IPS-20b (cell line): ENCODE measurements around the gene KIT.

Experiments used
- H3K27ac ChIP-seq: one replicate; pipeline ENCODE4 v1.5.1; 2013; ENCODE audit warnings: low read length
- H3K27me3 ChIP-seq: 2 replicates; pipeline ENCODE4 v1.6.1; 2013; ENCODE audit warnings: mild to moderate bottlenecking, low read length, inconsistent platforms; ENCODE audit not compliant: insufficient read depth
- H3K36me3 ChIP-seq: 2 replicates; pipeline ENCODE4 v1.6.1; 2013; ENCODE audit warnings: low read depth, mild to moderate bottlenecking, inconsistent platforms, low read length, moderate library complexity; ENCODE audit not compliant: insufficient read depth
- H3K4me1 ChIP-seq: 2 replicates; pipeline ENCODE4 v1.6.1; 2013; ENCODE audit warnings: mild to moderate bottlenecking, control low read depth, inconsistent platforms, low read length, moderate library complexity; ENCODE audit not compliant: insufficient read depth
- H3K4me3 ChIP-seq: 2 replicates; pipeline ENCODE4 v1.5.1; 2013; ENCODE audit warnings: mild to moderate bottlenecking, low read length, inconsistent platforms
- H3K9ac ChIP-seq: 2 replicates; pipeline ENCODE4 v1.6.1; 2013; ENCODE audit warnings: low read depth, mild to moderate bottlenecking, inconsistent platforms, low read length, moderate library complexity
- H3K9me3 ChIP-seq: 2 replicates; pipeline ENCODE4 v1.6.1; 2013; ENCODE audit warnings: mild to moderate bottlenecking, low read depth, low read length, inconsistent platforms; ENCODE audit not compliant: insufficient read depth

Gene KIT

DNA sequence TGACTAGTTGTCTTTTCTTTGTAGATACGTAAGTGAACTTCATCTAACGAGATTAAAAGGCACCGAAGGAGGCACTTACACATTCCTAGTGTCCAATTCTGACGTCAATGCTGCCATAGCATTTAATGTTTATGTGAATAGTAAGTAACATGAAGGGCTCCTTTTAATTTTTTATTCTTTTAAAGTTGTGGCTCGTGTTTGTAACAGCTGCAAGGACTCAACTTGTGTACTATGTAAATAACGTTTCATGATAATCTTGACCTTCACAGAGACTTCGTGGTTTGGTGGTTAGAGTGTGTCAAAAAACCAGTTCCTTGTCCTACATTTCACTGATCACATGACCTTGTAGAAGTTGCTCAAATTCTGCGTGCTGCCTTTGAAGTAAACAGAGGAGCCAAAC, 51.6 kb downstream of the KIT start:
- no peaks in the 10 kb centered on the region for H3K27me3 ChIP-seq
- peaks cover 28% of the 10 kb centered on the region for H3K36me3 ChIP-seq
- H3K4me3 ChIP-seq = no peak overlapping the region
- no peak overlapping the region for H3K9ac ChIP-seq
- H3K4me1 ChIP-seq = no peaks in the 10 kb centered on the region
- H3K9me3 ChIP-seq = no peaks in the 10 kb centered on the region
- no peak overlapping the region for H3K27ac ChIP-seq

DNA sequence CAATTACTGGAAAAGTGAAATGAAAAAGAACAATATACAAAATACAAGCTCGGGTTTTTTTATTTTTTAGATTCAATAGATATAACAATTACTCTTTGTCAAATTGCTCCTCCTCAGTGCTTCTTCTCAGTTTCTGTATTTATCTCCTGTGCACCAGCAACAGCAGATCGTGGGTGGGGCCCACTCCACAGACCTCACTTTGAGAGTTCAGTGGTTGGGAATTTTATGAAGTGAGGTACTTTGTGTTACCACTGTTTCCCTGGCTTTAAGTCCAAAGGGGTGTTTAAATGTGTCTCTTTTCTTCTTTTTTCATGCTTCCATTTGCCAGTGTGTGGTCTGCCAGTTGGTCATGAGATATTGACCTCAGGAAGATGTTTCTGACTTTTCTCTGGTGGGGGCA, 54.4 kb downstream of the KIT start:
- Histone ChIP-seq H3K36me3 (peaks cover 20% of the 10 kb centered on the region), H3K4me1 (no peaks in the 10 kb centered on the region), H3K9ac (no peak overlapping the region), H3K27ac (no peak overlapping the region), H3K27me3 (no peaks in the 10 kb centered on the region), H3K4me3 (no peak overlapping the region), H3K9me3 (no peaks in the 10 kb centered on the region)

DNA sequence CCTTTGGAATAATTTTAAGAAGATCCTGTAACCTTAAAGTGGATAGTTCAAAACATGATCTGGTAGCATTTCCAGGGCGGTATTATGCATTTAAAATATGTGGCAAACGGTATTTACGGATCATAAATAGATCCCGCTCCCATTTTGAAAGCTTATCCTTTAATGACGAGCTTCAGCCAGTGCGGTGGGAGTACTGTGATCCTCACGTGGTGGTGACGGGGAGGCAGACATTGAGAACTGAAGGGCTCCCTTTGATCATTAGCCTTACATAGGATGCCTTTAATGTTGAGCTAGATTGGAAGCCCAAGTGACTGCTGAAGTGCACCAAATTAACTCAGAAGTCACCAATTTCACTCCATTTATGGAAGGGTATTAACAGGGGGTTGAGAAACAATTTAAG, 56.9 kb downstream of the KIT start:
- Histone ChIP-seq H3K4me1 (no peaks in the 10 kb centered on the region), H3K27ac (no peak overlapping the region), H3K36me3 (peaks cover 6% of the 10 kb centered on the region), H3K27me3 (no peaks in the 10 kb centered on the region), H3K9ac (no peak overlapping the region), H3K4me3 (no peak overlapping the region), H3K9me3 (no peaks in the 10 kb centered on the region)

DNA sequence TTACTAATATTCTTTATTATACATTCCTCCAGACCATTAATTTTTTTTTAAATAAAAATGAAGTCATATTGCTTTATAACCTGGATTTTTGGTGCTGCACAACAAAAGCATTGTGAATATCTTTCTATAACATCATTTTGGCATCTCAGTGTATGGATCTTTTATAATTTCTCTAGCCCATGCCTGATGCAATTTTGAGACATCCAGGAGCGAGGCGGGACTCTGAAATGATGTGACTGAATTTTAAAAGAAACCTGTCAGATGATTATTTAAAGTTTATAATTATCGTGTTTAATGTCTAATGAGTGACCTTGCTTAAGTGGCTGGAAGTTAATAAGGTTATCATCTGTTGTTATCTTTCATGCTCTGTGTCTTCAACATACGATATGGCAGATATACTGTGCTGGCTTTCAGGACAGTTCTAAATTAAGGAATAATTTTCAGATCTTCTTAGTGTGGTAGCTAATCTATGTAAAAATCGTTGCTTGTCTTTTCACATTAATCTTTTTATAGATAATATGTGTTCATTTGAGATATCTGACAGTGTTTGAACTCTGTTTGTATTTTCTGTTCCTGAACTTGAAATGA, 58.8 kb downstream of the KIT start:
- Histone ChIP-seq H3K27ac (no peak overlapping the region), H3K27me3 (no peaks in the 10 kb centered on the region), H3K9me3 (no peaks in the 10 kb centered on the region), H3K9ac (no peak overlapping the region), H3K4me1 (no peaks in the 10 kb centered on the region), H3K36me3 (no peaks in the 10 kb centered on the region), H3K4me3 (no peak overlapping the region)

DNA sequence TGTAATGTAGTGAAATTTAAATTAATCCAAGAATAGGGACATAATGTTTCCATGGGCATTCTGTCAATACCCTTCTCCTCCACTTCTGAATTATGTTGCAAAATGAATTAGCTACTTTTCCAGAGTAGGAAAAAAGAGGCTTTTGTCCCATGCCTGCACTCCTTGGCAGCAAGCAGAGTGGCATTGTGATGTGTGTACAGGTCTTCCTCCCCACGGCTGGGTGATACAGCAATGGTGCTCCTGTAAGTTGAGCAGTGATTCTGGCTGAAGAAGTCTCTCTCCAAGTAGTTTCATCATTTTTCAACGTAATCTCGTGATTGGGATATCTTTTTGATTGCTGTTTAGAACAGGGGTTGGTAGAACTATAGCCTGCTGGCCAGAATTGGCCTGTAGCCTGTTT, 59.9 kb downstream of the KIT start:
- H3K9me3 ChIP-seq = no peaks in the 10 kb centered on the region
- H3K27me3 ChIP-seq = no peaks in the 10 kb centered on the region
- no peak overlapping the region for H3K4me3 ChIP-seq
- H3K9ac ChIP-seq = no peak overlapping the region
- no peak overlapping the region for H3K27ac ChIP-seq
- no peaks in the 10 kb centered on the region for H3K4me1 ChIP-seq
- H3K36me3 ChIP-seq = no peaks in the 10 kb centered on the region

DNA sequence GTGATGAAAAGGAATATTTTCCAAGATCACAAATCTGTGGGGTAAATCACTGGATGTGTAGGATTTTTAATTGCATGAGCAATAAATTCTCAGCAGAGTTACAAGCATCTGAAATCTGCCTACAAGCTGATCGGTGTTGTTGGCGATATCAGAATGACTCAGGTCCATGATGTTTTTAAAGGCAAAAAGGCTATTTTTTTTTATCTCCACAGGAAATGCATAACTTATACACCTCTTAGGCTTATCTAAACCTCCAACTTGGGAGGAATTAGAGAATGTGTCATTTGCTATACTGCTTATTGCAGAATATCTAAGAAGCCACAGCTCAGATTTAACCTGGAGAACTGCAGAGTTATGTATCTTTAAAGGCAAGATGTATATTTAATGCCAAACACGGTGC, 61.6 kb downstream of the KIT start:
- Histone ChIP-seq H3K27me3 (no peaks in the 10 kb centered on the region), H3K27ac (no peak overlapping the region), H3K9me3 (no peaks in the 10 kb centered on the region), H3K36me3 (no peaks in the 10 kb centered on the region), H3K4me1 (no peaks in the 10 kb centered on the region), H3K9ac (no peak overlapping the region), H3K4me3 (no peak overlapping the region)

DNA sequence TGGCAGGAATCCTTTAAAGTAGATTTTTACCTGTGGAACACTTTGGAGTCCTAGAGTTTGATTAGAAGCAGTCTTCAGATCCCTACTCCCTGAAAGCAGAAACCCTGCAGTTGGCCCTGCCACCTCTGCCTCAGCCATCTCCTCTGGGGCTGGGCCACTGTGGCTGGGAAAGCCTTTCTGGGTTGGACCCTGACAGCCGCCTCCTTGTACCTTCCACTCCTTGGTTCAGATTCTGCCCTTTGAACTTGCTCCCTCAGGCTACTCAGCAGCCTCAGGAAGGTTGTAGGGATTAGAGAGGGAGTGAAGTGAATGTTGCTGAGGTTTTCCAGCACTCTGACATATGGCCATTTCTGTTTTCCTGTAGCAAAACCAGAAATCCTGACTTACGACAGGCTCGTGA, 65.5 kb downstream of the KIT start:
- H3K4me3 ChIP-seq = no peak overlapping the region
- H3K36me3 ChIP-seq = peaks cover 12% of the 10 kb centered on the region; the same call in 1 of the 2 replicates
- H3K9ac ChIP-seq = no peak overlapping the region
- H3K27me3 ChIP-seq = no peaks in the 10 kb centered on the region
- peaks cover 9% of the 10 kb centered on the region; the same call in 1 of the 2 replicates for H3K4me1 ChIP-seq
- no peak overlapping the region for H3K27ac ChIP-seq
- H3K9me3 ChIP-seq = no peaks in the 10 kb centered on the region

DNA sequence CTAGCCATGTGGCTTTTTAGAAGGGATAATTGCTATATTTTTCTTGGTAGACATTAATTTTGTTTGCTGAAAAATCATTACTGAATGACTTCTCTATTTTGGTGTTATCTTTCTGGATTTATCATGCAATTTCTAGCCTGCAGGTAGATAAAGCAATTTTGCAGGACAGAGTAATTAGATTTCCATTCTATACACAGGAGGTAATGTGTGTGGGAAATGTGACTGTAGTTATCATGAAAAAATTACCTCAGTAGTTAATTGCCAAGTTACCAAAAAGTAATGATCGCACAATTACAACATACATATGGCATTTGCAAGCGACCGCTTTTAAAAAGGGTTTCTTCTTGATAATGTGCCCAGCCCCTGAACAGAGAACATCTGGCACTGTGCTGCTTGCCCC, 66.1 kb downstream of the KIT start:
- Histone ChIP-seq H3K4me3 (no peak overlapping the region), H3K36me3 (peaks cover 16% of the 10 kb centered on the region; the same call in 1 of the 2 replicates), H3K9me3 (no peaks in the 10 kb centered on the region), H3K27me3 (no peaks in the 10 kb centered on the region), H3K4me1 (peaks cover 9% of the 10 kb centered on the region; the same call in 1 of the 2 replicates), H3K9ac (no peak overlapping the region), H3K27ac (no peak overlapping the region)

DNA sequence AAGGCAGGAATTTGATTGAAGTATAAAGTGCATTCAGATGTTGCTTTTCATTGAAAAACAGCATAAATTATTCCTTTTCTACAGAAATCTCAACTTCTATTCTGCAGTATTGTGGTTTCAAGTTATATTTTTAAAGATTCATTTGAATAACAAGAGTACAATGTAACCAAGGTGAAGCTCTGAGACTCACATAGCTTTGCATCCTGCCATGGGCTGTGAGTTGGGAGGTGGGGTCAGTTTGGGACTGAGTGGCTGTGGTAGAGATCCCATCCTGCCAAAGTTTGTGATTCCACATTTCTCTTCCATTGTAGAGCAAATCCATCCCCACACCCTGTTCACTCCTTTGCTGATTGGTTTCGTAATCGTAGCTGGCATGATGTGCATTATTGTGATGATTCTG, 69.2 kb downstream of the KIT start:
- Histone ChIP-seq H3K9me3 (no peaks in the 10 kb centered on the region), H3K27ac (no peak overlapping the region), H3K4me1 (peaks cover 9% of the 10 kb centered on the region; the same call in 1 of the 2 replicates), H3K36me3 (peaks cover 37% of the 10 kb centered on the region), H3K27me3 (no peaks in the 10 kb centered on the region), H3K9ac (no peak overlapping the region), H3K4me3 (no peak overlapping the region)

DNA sequence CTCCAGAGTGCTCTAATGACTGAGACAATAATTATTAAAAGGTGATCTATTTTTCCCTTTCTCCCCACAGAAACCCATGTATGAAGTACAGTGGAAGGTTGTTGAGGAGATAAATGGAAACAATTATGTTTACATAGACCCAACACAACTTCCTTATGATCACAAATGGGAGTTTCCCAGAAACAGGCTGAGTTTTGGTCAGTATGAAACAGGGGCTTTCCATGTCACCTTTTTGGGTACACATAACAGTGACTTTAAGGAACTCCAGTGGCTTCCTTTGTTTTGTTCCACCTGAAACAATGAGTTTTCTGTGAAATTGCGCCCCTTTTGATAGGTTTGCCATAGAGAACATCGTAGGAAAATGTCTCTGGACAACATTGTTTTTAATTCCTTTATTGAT, 69.6 kb downstream of the KIT start:
- no peak overlapping the region for H3K27ac ChIP-seq
- no peak overlapping the region for H3K4me3 ChIP-seq
- H3K27me3 ChIP-seq = no peaks in the 10 kb centered on the region
- peaks cover 41% of the 10 kb centered on the region for H3K36me3 ChIP-seq
- no peak overlapping the region for H3K9ac ChIP-seq
- H3K4me1 ChIP-seq = peaks cover 9% of the 10 kb centered on the region; the same call in 1 of the 2 replicates
- H3K9me3 ChIP-seq = no peaks in the 10 kb centered on the region

DNA sequence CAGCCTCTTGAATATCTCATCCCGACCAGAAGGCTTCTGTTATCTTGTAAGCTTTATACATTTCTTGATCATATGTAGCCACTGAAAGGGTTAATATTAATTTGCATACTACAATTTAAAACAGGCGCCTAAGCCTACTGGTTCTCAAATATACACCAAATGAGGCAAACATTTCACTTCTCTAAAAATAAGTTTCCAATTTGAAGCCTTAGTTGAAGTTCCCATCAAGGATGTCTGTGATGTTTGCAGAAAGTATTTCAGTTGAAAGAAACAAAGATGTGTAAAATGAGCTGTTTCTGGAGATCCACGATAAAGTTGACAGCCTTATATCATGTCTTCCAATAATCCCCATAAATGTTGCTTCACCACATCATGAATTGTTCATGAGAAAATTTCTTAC, 70.6 kb downstream of the KIT start:
- H3K27me3 ChIP-seq = no peaks in the 10 kb centered on the region

DNA sequence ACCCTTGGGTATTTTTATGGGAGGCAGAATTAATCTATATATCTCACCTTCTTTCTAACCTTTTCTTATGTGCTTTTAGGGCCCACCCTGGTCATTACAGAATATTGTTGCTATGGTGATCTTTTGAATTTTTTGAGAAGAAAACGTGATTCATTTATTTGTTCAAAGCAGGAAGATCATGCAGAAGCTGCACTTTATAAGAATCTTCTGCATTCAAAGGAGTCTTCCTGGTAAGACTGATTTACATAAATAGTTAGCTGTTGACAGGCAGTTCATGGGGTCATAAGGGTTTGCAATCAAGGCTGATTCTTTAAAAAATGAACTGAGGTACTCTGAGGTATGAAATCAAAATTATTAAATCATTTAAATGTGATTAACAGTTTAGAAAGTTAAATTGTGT, 71.5 kb downstream of the KIT start:
- Histone ChIP-seq H3K4me1 (peaks cover 9% of the 10 kb centered on the region; the same call in 1 of the 2 replicates), H3K27me3 (no peaks in the 10 kb centered on the region), H3K4me3 (no peak overlapping the region), H3K9ac (no peak overlapping the region), H3K9me3 (no peaks in the 10 kb centered on the region), H3K36me3 (peaks cover 58% of the 10 kb centered on the region), H3K27ac (no peak overlapping the region)

More for the DNA sequence above, 70.6 kb downstream of the KIT start:
- Histone ChIP-seq H3K9me3 (no peaks in the 10 kb centered on the region), H3K27ac (no peak overlapping the region), H3K36me3 (peaks cover 49% of the 10 kb centered on the region), H3K4me3 (no peak overlapping the region), H3K9ac (no peak overlapping the region), H3K4me1 (peaks cover 9% of the 10 kb centered on the region; the same call in 1 of the 2 replicates)
